ENCODE data around the gene HIPK1. TPM values are rescaled to one million over a fixed set of nuclear protein-coding genes. Genes with fewer than 3 reads are reported as not detected.

The HIPK1 gene
- total RNA-seq, 1 donor from 2014 or later = 52.2 TPM

GRCh38 chr1:114008480-114008941, 79.4 kb downstream of the HIPK1 start:
- no peak overlapping the region for H3K27ac ChIP-seq (replicated peaks)
- TF ChIP-seq CTCF (IDR thresholded peaks at IDR 0.05; ENCODE audit: borderline replicate concordance) = no peak
- H3K36me3 ChIP-seq = no peaks in the 10 kb centered on the region
- peaks cover 6% of the 10 kb centered on the region for H3K4me1 ChIP-seq
- DNase-seq = no peak
- intact Hi-C loops (cut with micrococcal nuclease) = no loop called here
- no peaks in the 10 kb centered on the region for H3K9me3 ChIP-seq (replicated peaks)
- peaks cover 18% of the 10 kb centered on the region for H3K27me3 ChIP-seq (ENCODE audit: low read depth)
- no peak overlapping the region for H3K4me3 ChIP-seq

- intact Hi-C loops (cut with micrococcal nuclease) = no loop called here
- Histone ChIP-seq H3K27ac (replicated peaks) (no peak overlapping the region), H3K9me3 (replicated peaks) (no peaks in the 10 kb centered on the region), H3K27me3 (ENCODE audit: low read depth) (peaks cover 23% of the 10 kb centered on the region), H3K36me3 (no peaks in the 10 kb centered on the region), H3K4me1 (peaks cover under 1% of the 10 kb centered on the region), H3K4me3 (no peak overlapping the region)
- no peak for TF ChIP-seq CTCF (IDR thresholded peaks at IDR 0.05; ENCODE audit: borderline replicate concordance)
- no peak for DNase-seq
Measured at GRCh38 chr1:114008993-114009392, 79.9 kb downstream of the HIPK1 start.

- Histone ChIP-seq H3K27me3 (ENCODE audit: low read depth) (peaks cover 27% of the 10 kb centered on the region), H3K4me3 (no peak overlapping the region), H3K27ac (replicated peaks) (no peak overlapping the region), H3K4me1 (no peaks in the 10 kb centered on the region), H3K36me3 (no peaks in the 10 kb centered on the region), H3K9me3 (replicated peaks) (no peaks in the 10 kb centered on the region)
- DNase-seq = no peak
- intact Hi-C loops (cut with micrococcal nuclease) = no loop called here
- no peak for TF ChIP-seq CTCF (IDR thresholded peaks at IDR 0.05; ENCODE audit: borderline replicate concordance)
Measured at GRCh38 chr1:114009393-114009792, 80.3 kb downstream of the HIPK1 start.

- H3K27me3 ChIP-seq (ENCODE audit: low read depth) = peaks cover 26% of the 10 kb centered on the region
- H3K4me1 ChIP-seq = no peaks in the 10 kb centered on the region
- intact Hi-C loops (cut with micrococcal nuclease) = no loop called here
- DNase-seq = no peak
- H3K27ac ChIP-seq (replicated peaks) = no peak overlapping the region
- no peaks in the 10 kb centered on the region for H3K36me3 ChIP-seq
- no peak overlapping the region for H3K4me3 ChIP-seq
- TF ChIP-seq CTCF (IDR thresholded peaks at IDR 0.05; ENCODE audit: borderline replicate concordance) = no peak
- no peaks in the 10 kb centered on the region for H3K9me3 ChIP-seq (replicated peaks)
Measured at GRCh38 chr1:114010433-114011184, 81.5 kb downstream of the HIPK1 start.

- Histone ChIP-seq H3K27me3 (ENCODE audit: low read depth) (peaks cover 28% of the 10 kb centered on the region), H3K4me3 (no peak overlapping the region), H3K36me3 (no peaks in the 10 kb centered on the region), H3K27ac (replicated peaks) (no peak overlapping the region), H3K9me3 (replicated peaks) (no peaks in the 10 kb centered on the region), H3K4me1 (no peaks in the 10 kb centered on the region)
- no peak for DNase-seq
- TF ChIP-seq CTCF (IDR thresholded peaks at IDR 0.05; ENCODE audit: borderline replicate concordance) = no peak
- intact Hi-C loops (cut with micrococcal nuclease) = no loop called here
Measured at GRCh38 chr1:114011796-114012195, 82.7 kb downstream of the HIPK1 start.
